ENCODE results near the gene VIM. TPM values are rescaled to one million over a fixed set of nuclear protein-coding genes. Genes with fewer than 3 reads are reported as not detected.
A peak's percentile ranks its signal among the peaks of the same experiment; 100 is the strongest.

Gene VIM
- total and polyA plus RNA-seq, 2 experiments from 2014 or later: 131 to 228 TPM

- Histone ChIP-seq H3K9me2 (ENCODE audit: insufficient read depth) (no peaks in the 10 kb centered on the region), H3K36me3 (ENCODE audit: insufficient read depth) (no peaks in the 10 kb centered on the region), H3K27me3 (ENCODE audit: insufficient read depth) (no peaks in the 10 kb centered on the region), H3K4me2 (peak within 1 kb of the TSS; percentile 93), H3F3A (replicated peaks; ENCODE audit: low read depth) (no peaks in the 10 kb centered on the region), H4K20me1 (replicated peaks; ENCODE audit: insufficient read depth) (no peaks in the 10 kb centered on the region), H2AFZ (peak within 1 kb of the TSS; percentile 94), H3K4me1 (ENCODE audit: insufficient read depth) (peaks cover 43% of the 10 kb centered on the region), H3K27ac (ENCODE audit: low read depth) (peak within 1 kb of the TSS; percentile 80), H3K79me2 (replicated peaks; ENCODE audit: insufficient read depth) (peaks cover 28% of the 10 kb centered on the region), H3K4me3 (peak within 1 kb of the TSS; percentile 87)
- Mint-ChIP-seq H3K4me1 (peaks cover 62% of the 10 kb centered on the region), H3K36me3 (ENCODE audit: low read depth) (no peaks in the 10 kb centered on the region), H3K27me3 (ENCODE audit: insufficient read depth, low read depth, poor library complexity) (no peaks in the 10 kb centered on the region), H3K27ac (peak within 1 kb of the TSS; percentile 97), H3K9me3 (no peaks in the 10 kb centered on the region), H3K4me3 (peak within 1 kb of the TSS; percentile 91)
- ATAC-seq: peak; percentile 95
- no peak for TF ChIP-seq ZNF114 (CRISPR knock-in tag; IDR thresholded peaks at IDR 0.05)
- no peak; the same call in 1 of the 2 replicates for TF ChIP-seq CREB1 (CRISPR knock-in tag; IDR thresholded peaks at IDR 0.05; ENCODE audit: low read depth)
- TF ChIP-seq EZH2phosphoT487 (IDR thresholded peaks at IDR 0.05; ENCODE audit: unreplicated experiment): no peak
- no peak for TF ChIP-seq ZNF331 (CRISPR knock-in tag; IDR thresholded peaks at IDR 0.05; ENCODE audit: low read depth)
- TF ChIP-seq ZNF462 (CRISPR knock-in tag; IDR thresholded peaks at IDR 0.05): 0 out of 2 replicates have a peak, but pooled peaks have one; percentile 6
- TF ChIP-seq CTCF (conservative IDR thresholded peaks at IDR 0.05; ENCODE audit: low read depth in 2 of 2): no peak
- peak; percentile 69 for TF ChIP-seq POLR2AphosphoS5 (IDR thresholded peaks at IDR 0.05; ENCODE audit: low read depth)
- no peak for TF ChIP-seq EZH2 (IDR thresholded peaks at IDR 0.05; ENCODE audit: low read depth, unreplicated experiment)
- no peak for TF ChIP-seq JUNB (IDR thresholded peaks at IDR 0.05; ENCODE audit: unreplicated experiment)
- no peak for TF ChIP-seq STAT1 (IDR thresholded peaks at IDR 0.05; ENCODE audit: unreplicated experiment)
- no peak for TF ChIP-seq NANOG (IDR thresholded peaks at IDR 0.05; ENCODE audit: borderline replicate concordance)
- peak; percentile 28 for TF ChIP-seq REST (IDR thresholded peaks at IDR 0.05; ENCODE audit: unreplicated experiment)
- no peak; the same call in 1 of the 2 replicates for TF ChIP-seq ETS1 (IDR thresholded peaks at IDR 0.05)
- DNase-seq (ENCODE audit: low spot score): peak; percentile 93
Measured at GRCh38 chr10:17200912-17201793, 26.9 kb upstream of the VIM start, which contains the start of gene TRDMT1. TRDMT1 (minus strand) TSS chr10:17201672; CDS start chr10:17201634, 38 bp downstream.
